HG02678 (cell line): Measurements from ENCODE around the gene ZNF148.

ENCODE experiments used
- ATAC-seq: cut with Tn5 transposase; IDR thresholded peaks from one replicate; pipeline ENCODE4 v1.9.1; 2021; ENCODE audit warnings: mild to moderate bottlenecking, moderate library complexity; ENCODE audit not compliant: unreplicated experiment

ZNF148 gene

GRCh38 chr3:125334675-125335560, 40.2 kb downstream of the ZNF148 start:
- ATAC-seq = no peak

- no peak for ATAC-seq
These were observed 42.6 kb downstream of the ZNF148 start for GRCh38 chr3:125332504-125332903.

- ATAC-seq = no peak
These were observed 43.9 kb downstream of the ZNF148 start for GRCh38 chr3:125331243-125331642.

DNA sequence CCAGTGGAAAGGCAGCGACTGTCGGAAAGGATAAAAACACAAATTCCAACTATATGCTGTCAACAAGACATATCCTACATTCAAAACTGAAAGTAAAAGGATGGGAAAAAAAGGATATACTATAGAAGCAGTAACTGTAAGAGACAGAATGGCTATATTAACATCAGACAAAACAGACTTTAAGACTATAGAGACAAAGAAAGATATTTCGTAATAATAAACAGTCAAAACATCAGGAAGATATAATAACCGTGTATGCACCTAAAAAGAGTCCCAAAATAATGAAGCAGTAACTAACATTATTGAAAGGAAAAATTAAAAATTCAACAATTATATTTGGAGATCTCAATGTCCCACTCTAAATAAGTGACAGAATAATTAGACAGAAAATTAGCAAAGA, 48.2 kb downstream of the ZNF148 start:
- ATAC-seq = no peak

DNA sequence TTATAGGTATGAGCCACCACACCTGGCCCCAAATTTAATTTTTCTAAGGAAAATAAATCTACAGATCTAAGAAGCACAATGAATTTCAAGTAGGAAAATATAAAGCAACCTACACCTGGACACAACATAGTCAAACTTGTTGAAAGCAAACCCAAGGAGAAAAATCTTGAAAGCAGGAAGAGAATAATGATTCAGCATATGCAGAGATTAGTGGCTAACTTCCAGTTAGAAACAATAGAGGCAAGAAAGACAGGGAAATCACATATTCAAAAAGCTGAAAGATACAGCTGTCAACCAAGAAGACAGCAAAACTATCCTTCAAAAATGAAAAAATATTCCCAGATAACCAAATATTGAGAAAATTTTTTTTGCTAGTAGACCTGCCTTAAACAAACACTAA, 49.4 kb downstream of the ZNF148 start:
- ATAC-seq = no peak

DNA sequence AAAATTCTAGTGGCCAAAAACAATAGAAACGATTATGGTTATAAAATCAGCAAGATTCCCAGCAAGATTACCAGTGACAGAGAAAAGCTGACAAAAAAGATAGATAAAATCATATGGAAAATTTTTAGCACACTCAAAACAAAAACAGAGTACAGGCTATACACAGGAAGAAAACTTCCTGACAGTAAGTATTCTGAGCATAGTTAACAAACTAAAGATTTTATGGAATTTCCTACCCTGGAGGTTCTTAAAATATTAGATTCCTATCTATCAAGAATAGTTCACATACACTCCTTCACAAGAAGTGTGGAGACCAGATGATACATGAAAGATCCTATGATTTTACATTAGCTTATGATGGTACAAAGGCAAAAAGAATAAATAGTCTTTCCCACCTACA, 50.8 kb downstream of the ZNF148 start:
- ATAC-seq = no peak

DNA sequence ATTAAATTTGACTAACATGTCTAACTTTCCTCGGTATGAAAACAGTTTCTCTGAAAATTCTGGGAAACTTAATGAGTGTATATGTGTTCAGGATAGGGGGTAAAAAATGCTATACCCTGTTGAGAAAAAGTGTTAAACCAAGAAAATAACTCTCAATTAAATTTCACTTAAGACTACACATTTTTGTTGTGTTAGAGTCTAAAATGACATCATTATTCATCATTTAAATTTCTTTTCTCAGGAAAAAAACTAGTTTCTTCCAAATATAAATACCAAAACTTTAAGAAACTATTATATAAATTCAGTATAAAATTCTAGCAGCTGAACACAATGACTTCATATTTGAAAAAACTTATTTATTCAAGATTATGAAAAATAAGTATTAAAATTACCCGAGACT, 52.2 kb downstream of the ZNF148 start:
- no peak for ATAC-seq

DNA sequence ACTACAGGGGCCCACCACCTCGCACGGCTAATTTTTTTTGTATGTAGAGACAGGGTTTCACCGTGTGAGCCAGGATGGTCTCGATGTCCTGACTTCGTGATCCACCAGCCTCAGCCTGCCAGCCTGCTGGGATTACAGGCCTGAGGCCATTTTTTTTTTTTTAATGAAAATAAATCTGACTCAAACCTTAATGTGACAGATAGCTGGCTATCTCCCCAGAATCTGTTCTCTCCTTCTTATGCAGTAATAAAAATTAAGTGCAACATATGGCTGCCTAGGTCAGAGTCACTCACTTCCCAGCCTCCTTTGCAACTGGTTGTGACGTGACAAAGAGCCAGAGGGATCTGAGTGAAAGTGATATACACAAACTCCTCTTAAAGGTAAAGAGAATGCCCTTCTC, 53.0 kb downstream of the ZNF148 start:
- ATAC-seq = no peak

- ATAC-seq = no peak
These were observed 55.4 kb downstream of the ZNF148 start for GRCh38 chr3:125319765-125320164.

GRCh38 chr3:125318871-125319270, 56.3 kb downstream of the ZNF148 start:
- no peak for ATAC-seq

DNA sequence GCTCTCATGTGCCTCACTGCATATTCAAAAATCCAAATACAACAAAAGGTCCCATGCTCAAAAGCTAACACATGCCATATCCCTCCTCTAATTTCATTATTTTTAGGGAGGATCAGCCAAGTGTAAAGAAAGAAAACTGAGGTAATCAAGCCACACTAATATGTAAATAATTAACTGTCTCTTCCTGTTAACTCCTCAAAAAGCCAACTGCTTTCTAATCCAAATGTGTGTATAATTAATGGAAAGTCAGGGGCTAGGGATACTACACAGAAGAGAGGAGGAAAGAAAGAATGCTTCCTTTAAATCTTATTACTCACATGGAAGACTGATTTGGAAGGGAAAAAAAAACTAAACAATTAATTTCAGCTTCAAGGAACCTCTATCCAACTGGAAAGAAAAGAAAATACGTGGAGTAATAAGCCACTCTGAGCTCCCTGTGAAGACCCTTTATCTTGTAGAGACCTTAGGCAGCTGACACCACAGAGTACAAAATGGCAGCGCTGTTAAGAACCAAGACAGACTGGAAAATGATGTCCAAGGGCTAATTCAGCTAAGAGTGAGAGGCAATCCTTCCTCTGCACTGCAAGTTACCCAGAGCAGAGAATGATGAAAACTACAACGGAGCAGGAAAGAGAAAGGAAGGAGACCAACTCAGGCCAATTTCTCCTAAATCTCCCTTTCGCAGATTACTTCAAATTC, 56.8 kb downstream of the ZNF148 start:
- ATAC-seq = no peak

DNA sequence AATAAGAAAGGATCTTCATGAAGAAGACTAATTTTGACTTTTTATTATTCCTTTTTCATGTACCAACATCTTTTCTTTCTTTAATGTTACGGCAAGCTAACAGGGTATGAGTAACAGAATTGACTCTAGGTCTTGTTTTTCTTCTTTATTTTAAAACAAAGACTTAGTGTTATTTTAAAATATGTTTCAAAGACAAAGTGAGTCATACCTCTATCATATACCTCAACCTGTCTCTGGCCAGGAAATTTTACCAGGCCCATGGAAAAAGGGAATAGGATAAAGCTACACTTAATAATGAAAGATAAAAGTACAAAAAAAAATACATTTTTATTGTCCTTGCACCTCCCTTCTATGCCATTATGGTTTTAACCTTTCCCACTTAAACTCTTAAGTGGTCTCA, 57.4 kb downstream of the ZNF148 start:
- ATAC-seq = no peak

DNA sequence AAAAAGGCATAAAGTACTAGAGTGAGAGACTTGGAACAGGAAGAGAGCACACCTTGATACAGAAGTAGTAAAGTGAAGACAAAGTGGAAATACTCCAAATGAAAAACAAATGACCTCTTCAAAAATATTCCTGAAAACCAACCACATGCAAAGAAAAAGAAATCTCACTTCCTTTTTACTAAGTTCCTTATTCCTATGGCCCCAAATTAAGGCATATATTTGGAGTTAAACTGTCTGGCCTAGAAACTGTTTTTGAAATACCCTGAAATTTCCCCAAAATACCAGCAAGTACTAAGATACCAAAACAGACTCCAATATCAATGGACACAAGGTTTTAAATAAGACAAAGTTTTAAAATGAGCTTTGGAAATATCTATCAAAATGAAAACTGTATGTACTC, 58.2 kb downstream of the ZNF148 start:
- ATAC-seq = no peak

- ATAC-seq = no peak
These were observed 58.9 kb downstream of the ZNF148 start for GRCh38 chr3:125316246-125316645.

DNA sequence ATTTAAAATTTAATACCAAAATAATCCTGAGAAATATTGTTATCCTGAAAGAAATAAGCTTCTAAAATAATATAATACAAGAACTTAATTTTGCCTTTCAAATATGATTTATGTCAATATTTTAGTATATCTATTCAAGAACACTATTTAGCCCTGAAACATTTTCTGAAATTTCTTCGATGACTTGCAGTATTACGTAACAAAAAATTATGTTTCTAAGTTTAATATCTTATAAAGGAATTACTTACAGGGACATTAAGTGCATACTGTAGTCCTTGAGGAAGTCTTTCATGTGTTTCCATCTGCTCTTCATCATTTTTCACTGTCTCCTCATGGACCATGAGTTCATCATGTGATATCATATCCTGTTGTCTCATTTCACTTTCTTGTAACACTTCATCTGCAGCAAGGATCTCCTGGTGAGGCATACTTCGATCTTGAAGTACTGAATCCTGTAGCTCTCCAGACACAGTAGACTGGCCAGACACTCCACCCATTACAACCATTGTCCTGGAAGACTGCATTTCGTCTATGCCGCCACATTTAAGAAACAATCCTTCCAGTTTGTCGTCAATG, 62.0 kb downstream of the ZNF148 start:
- no peak for ATAC-seq

DNA sequence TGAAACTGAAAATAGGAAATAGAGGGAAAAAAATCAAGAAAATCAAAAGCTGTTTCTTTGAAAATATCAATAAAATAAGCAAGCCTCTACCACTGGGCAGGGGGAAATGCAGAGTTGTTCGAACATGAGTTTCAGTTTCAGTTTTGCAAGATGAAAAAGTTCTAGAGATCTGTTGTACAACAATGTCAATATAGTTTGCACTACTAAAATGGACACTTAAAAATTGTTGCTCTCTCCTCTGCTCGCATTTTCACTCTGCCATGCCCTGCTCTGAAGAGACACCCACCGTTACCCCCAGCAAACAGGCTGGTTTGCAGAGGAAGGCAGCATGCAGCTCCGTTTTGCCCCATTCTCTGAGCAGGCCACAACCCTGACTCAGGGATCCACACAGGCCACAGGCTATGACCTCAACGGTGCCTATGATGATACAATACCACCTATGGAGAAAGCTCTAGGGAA, 64.5 kb downstream of the ZNF148 start:
- ATAC-seq = no peak

GRCh38 chr3:125309476-125309875, 65.6 kb downstream of the ZNF148 start:
- ATAC-seq = no peak

DNA sequence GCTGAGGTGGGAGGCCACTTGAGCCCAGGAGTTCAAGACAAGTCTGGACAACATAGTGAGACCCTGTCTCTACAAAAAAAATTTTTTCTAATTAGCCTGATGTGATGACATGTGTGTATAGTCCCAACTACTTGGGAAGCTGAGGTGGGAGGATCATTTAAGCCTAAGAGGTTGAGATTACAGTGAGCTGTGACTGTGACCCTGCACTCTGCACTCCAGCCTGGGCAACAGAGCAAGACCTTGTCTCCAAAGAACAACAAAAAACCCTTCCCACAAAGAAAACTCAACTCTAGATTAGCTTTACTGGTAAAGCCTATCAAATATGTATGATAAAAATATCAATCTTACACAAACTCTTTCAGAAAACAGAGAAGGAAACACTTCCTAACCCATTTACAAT, 68.5 kb downstream of the ZNF148 start:
- no peak for ATAC-seq

DNA sequence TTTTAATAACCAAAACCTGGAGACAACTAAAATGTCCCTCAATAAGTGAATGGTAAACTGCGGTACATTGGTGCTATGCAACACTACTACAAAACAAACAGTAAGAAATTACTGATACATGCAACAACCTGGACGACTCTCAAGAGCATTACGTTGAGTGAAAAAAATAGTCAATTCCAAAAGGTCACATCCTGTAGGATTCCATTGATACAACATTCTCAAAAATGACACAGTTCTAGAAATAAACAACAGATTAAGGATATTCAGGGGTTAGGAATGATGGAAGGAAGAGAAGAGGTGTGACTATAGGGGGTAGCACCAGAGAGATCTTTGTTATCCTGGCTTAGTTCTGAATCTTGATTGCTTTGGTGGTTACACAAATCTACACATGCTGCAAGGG, 72.2 kb downstream of the ZNF148 start:
- ATAC-seq = no peak

GRCh38 chr3:125300416-125300815, 74.7 kb downstream of the ZNF148 start:
- ATAC-seq = no peak

DNA sequence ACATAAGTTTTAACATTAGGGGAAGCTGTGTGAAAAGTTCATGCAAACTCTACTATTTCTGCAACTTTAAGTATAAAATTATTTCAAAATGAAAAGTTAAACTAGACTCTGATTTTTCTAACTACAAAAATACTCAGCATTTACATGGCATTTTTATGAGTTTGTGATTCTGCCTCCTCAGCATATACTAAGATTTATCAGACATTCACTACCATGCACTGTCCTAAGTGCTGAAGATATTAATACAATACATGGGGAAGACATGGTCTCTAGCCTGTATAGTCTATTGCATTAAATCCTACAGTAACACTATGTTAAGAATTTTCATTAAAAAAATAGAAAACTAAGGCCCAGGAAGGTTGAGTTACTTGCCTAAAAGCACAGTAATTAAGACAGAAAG, 80.7 kb downstream of the ZNF148 start:
- ATAC-seq = no peak

DNA sequence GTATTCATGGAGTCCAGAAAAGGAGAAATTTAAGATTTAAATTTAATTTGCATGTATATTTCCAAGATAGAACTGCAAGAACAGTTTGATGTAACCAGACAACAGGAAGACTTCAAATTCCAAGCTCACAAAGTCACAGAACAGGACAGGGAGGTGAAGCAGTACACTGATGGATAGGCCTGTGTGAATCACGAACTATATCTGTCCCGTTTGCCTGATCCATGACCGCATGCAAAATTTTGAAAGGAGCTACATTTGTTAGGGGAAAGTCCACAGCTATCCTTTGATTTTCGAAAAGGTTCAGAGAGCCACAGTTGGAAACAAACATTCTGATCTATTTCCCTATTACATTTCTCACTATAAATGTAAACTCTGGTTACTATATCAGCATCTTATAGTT, 83.1 kb downstream of the ZNF148 start:
- no peak for ATAC-seq
